T-cell (primary cell): ENCODE results near the gene ADGRG1. TPM values are rescaled to one million over a fixed set of nuclear protein-coding genes. Genes with fewer than 3 reads are reported as not detected.

ENCODE experiments used
- ATAC-seq, 4 experiments: fragments of 200-7000 bp in 3 of 4; fragments of 150-1000 bp in 1 of 4; cut with Tn5 transposase; replicated peaks in 1 of 4; 1 replicate in 3 of 4; 2 replicates in 1 of 4; pipeline ENCODE4 v1.10.0; 2021; ENCODE audit warnings: moderate library complexity in 3 of 4, mild to moderate bottlenecking in 2 of 4, moderate number of reproducible peaks in 1 of 4
- CTCF ChIA-PET, 2 donors: fragments of 300-600 bp; sonication (Branson Sonifier 250); formaldehyde crosslinking; loops; one replicate each; lab custom pipeline; 2022; ENCODE audit warnings: antibody characterized with exemption in 2 of 2; lab: Charles Lee
- POLR2A ChIA-PET, 2 donors: fragments of 300-600 bp; sonication (Branson Sonifier 250); formaldehyde crosslinking; loops; one replicate each; lab custom pipeline; 2022; ENCODE audit warnings: antibody characterized with exemption in 2 of 2; lab: Charles Lee
- DNase-seq, 35 experiments: peaks; one replicate each; pipeline versions ENCODE4 v3.0.0 to v3.0.0-alpha.2; 2013 to 2023
- H3K27ac ChIP-seq: one replicate; pipeline ENCODE4 v1.5.1; 2013; ENCODE audit warnings: low read length
- H3K27me3 ChIP-seq, 2 experiments: replicated peaks in 1 of 2; 1 replicate in 1 of 2; 2 replicates in 1 of 2; pipeline versions ENCODE4 v1.6.1 to v1.7.0; 2013; ENCODE audit warnings: low read length in 1 of 2, mixed read lengths in 1 of 2; ENCODE audit not compliant: control insufficient read depth in 2 of 2, insufficient read depth in 2 of 2; ENCODE audit errors: extremely low read depth in 1 of 2
- H3K36me3 ChIP-seq, 2 donors: 1 replicate in 1 of 2; 2 replicates in 1 of 2; pipeline versions ENCODE4 v1.6.1 to v1.7.0; 2013; ENCODE audit warnings: low read length in 1 of 2; ENCODE audit not compliant: control insufficient read depth in 2 of 2, insufficient read depth in 1 of 2; ENCODE audit errors: extremely low read depth in 1 of 2
- H3K4me1 ChIP-seq, 2 experiments: 1 replicate in 1 of 2; 2 replicates in 1 of 2; pipeline versions ENCODE4 v1.6.1 to v1.7.0; 2013; ENCODE audit warnings: low read length in 2 of 2, mixed read lengths in 1 of 2; ENCODE audit not compliant: insufficient read depth in 2 of 2, control insufficient read depth in 1 of 2; ENCODE audit errors: extremely low read depth in 1 of 2
- H3K4me3 ChIP-seq, 2 donors: 1 replicate in 1 of 2; 2 replicates in 1 of 2; pipeline versions ENCODE4 v1.5.1 to v1.7.0; 2013; ENCODE audit warnings: mild to moderate bottlenecking in 2 of 2, low read length in 1 of 2, moderate library complexity in 1 of 2; ENCODE audit not compliant: control insufficient read depth in 1 of 2; ENCODE audit errors: extremely low read depth in 1 of 2
- H3K9me3 ChIP-seq: 2 replicates; pipeline ENCODE4 v1.7.0; 2013
- H3K27ac Mint-ChIP-seq, 2 donors: one replicate each; pipeline ENCODE4 v1.8.0; 2020 to 2021; ENCODE audit warnings: mild to moderate bottlenecking in 2 of 2, mixed read lengths in 2 of 2
- H3K27me3 Mint-ChIP-seq, 2 donors: one replicate each; pipeline ENCODE4 v1.8.0; 2021 to 2022; ENCODE audit warnings: mixed read lengths in 2 of 2
- H3K36me3 Mint-ChIP-seq: one replicate; pipeline ENCODE4 v1.8.0; 2021; ENCODE audit warnings: mixed read lengths
- H3K4me1 Mint-ChIP-seq, 3 donors: one replicate each; pipeline ENCODE4 v1.8.0; 2020 to 2022; ENCODE audit warnings: mixed read lengths in 3 of 3, mild to moderate bottlenecking in 1 of 3
- H3K4me3 Mint-ChIP-seq, 3 donors: one replicate each; pipeline ENCODE4 v1.8.0; 2020 to 2022; ENCODE audit warnings: mild to moderate bottlenecking in 3 of 3, mixed read lengths in 3 of 3, moderate library complexity in 3 of 3
- H3K9me3 Mint-ChIP-seq, 3 donors: one replicate each; pipeline ENCODE4 v1.8.0; 2020 to 2022; ENCODE audit warnings: mixed read lengths in 3 of 3
- WGBS: methylation state at CpG from one replicate; pipeline ENCODE4 v1.1.5; 2013; ENCODE audit warnings: missing lambda C conversion rate; ENCODE audit not compliant: insufficient coverage; 5-methylcytosine and 5-hydroxymethylcytosine counted together
- total RNA-seq, 35 experiments: library from RNA in 6 of 35; stranded (reverse) in 6 of 35; fragments of 120-200 nt in 1 of 35; gene quantifications; one replicate each; pipeline versions ENCODE4 v1.2.1 to v1.2.4 and lab custom pipeline; 2013 to 2026

ADGRG1 gene
- total RNA-seq, 5 donors from 2014 or later (not counting 1 experiment from before 2014, with no cell fraction given), result 7.8 to 91.7 (median 11.7) TPM

DNA sequence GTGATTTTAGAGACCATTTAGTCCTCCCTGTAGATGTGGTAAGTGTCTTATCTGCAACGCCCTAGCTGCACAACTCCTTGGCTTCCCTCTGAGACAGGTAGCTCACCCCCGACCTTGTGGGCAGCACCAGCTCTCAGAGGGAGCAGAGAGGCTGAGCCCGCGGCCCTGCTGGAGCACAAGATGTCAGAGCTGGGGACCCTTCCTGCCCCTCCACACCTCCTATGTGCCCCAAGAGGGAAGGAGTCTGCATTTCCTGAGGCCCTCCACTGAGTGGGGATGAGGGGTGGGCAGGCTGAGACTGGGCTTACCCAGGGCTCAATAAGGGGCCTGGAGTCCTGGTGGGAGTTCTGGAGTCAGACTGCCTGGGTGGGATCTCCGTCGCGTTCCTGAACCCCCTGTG, 12.2 kb upstream of the ADGRG1 start:
- Mint-ChIP-seq H3K4me1 (peaks cover 0 to 12% (median 8%) of the 10 kb centered on the region in 3 donors), H3K36me3 (no peaks in the 10 kb centered on the region), H3K9me3 (no peaks in the 10 kb centered on the region), H3K27me3 (no peaks in the 10 kb centered on the region), H3K27ac (no peak overlapping the region), H3K4me3 (no peak overlapping the region)
- ChIA-PET CTCF (interaction anchor here in 1 of 2 donors (1.0 kb wide), 1 partner anchor 19 kb away, joined by 3 read pairs; no protein-coding TSS in a partner anchor), POLR2A (no interaction called here)
- H3K4me3 ChIP-seq, result no peak overlapping the region
- no peaks in the 10 kb centered on the region for H3K27me3 ChIP-seq
- no peak overlapping the region for H3K27ac ChIP-seq
- no peak for DNase-seq
- no peak for ATAC-seq
- WGBS, result 100% methylated on average over 3 of the region's 7 CpGs
- peaks cover 0 to 28% of the 10 kb centered on the region in 2 experiments for H3K4me1 ChIP-seq
- no peaks in the 10 kb centered on the region for H3K9me3 ChIP-seq
- no peaks in the 10 kb centered on the region for H3K36me3 ChIP-seq

DNA sequence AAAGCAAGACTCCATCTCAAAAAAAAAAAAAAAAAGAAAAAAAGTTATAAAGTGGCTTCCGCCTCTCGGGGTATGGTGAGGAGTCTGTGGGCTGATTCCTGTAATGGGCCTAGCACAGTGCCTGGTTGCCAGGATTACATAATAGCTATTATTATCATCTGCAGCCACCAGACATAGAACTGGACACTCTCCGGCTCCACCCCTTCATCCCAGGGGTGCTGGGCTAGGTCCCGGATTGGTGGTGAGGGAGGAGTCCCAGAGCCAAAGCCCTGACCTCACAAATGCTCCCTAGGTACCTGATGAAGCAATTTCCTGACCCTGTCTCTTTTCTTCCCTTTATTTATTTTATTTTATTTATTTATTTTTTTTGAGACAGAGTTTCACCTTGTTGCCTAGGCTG, 11.6 kb upstream of the ADGRG1 start:
- Mint-ChIP-seq H3K4me1 (peaks cover 0 to 10% (median 6%) of the 10 kb centered on the region in 3 donors), H3K4me3 (no peak overlapping the region), H3K27me3 (no peaks in the 10 kb centered on the region), H3K9me3 (no peaks in the 10 kb centered on the region), H3K27ac (no peak overlapping the region), H3K36me3 (no peaks in the 10 kb centered on the region)
- Histone ChIP-seq H3K4me3 (no peak overlapping the region), H3K36me3 (no peaks in the 10 kb centered on the region), H3K4me1 (peaks cover 0 to 28% of the 10 kb centered on the region in 2 experiments), H3K27me3 (no peaks in the 10 kb centered on the region), H3K27ac (no peak overlapping the region), H3K9me3 (no peaks in the 10 kb centered on the region)
- CTCF ChIA-PET, result interaction anchor here in 1 of 2 donors (1.0 kb wide), 1 partner anchor 20 kb away, joined by 3 read pairs; no protein-coding TSS in a partner anchor
- DNase-seq, result no peak
- ATAC-seq, result no peak
- POLR2A ChIA-PET, result no interaction called here
- WGBS, result no CpG with 5 or more reads among the region's 4 CpGs

DNA sequence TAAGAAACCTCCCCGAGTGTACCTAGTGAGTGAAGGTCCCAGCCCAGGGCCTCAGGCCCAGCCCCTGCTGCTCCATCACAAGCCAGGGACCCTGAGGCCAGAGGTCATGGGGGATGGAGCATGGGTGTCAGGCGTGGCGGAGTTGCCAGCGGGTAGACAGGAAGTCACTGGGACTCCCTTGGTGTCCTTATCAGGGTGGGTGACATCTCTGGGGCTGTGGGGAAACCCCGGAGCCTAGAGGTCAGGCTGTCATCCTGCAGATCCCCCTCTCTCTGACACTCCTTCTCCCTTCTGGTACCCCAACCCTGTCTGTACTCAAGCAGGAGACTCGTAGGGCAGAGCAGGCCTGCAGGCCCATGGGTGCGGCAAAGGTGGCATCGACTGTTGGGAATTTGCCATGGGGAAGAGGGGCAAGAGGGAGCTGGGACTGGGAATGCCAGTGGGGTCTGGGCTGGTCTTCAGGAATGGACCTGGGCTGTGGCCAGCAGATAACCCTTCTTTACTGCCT, 10.8 kb upstream of the ADGRG1 start:
- no peak overlapping the region for H3K4me3 ChIP-seq
- H3K36me3 ChIP-seq, result no peaks in the 10 kb centered on the region
- no peak overlapping the region for H3K27ac Mint-ChIP-seq
- ChIA-PET POLR2A (no interaction called here), CTCF (no interaction called here)
- no peaks in the 10 kb centered on the region for H3K27me3 ChIP-seq
- H3K36me3 Mint-ChIP-seq, result no peaks in the 10 kb centered on the region
- H3K27me3 Mint-ChIP-seq, result no peaks in the 10 kb centered on the region
- peaks cover 0 to 10% (median 6%) of the 10 kb centered on the region in 3 donors for H3K4me1 Mint-ChIP-seq
- H3K4me1 ChIP-seq, result peaks cover 0 to 28% of the 10 kb centered on the region in 2 experiments
- H3K4me3 Mint-ChIP-seq, result no peak overlapping the region
- ATAC-seq (no peak), DNase-seq (peak in 1 of 35 experiments; percentile 17)
- H3K9me3 ChIP-seq, result no peaks in the 10 kb centered on the region
- H3K9me3 Mint-ChIP-seq, result no peaks in the 10 kb centered on the region
- H3K27ac ChIP-seq, result no peak overlapping the region
- WGBS, result 88% methylated on average over 5 of the region's 8 CpGs

DNA sequence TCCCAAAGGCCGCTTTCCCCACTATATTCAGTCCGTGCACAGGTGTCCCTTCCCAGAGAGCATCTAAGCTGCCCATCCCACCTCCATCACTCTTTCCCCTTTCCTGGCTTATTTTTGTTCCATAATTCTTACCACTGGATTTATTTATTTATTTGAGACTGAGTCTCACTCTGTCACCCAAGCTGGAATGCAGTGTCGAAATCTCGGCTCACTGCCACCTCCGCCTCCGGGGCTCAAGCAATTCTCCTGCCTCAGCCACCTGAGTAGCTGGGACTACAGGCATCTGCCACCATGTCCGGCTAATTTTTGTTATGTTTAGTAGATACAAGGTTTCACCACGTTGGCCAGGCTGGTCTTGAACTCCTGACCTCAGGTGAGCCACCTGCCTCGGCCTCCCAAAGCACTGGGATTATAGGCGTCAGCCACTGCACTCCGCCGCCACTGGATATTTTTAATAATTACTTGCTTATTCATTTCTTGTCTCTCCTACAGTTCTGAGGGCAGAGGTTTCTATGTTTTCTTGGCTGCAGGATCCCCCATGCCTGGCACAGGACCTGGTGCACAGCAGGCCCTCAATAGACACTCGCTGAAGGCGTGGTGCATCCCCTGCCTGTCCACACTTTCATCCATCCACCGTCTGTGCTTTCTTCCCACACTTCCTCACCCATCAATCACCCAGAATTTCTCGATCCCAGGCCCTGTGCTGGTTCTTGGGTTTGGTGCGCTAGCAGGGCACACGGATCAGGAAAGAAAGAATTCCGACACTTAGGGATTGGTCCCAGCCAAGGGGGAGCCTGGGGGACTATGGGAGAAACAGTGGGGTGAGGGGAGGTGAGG, 9.9 kb upstream of the ADGRG1 start:
- Histone ChIP-seq H3K27ac (no peak overlapping the region), H3K27me3 (no peaks in the 10 kb centered on the region), H3K4me1 (peaks cover 0 to 28% of the 10 kb centered on the region in 2 experiments), H3K36me3 (no peaks in the 10 kb centered on the region), H3K9me3 (no peaks in the 10 kb centered on the region), H3K4me3 (no peak overlapping the region)
- peaks cover 0 to 10% (median 6%) of the 10 kb centered on the region in 3 donors for H3K4me1 Mint-ChIP-seq
- 94% methylated on average over 10 of the region's 19 CpGs for WGBS
- no peak overlapping the region for H3K4me3 Mint-ChIP-seq
- CTCF ChIA-PET, result no interaction called here
- H3K27me3 Mint-ChIP-seq, result no peaks in the 10 kb centered on the region
- no peak for ATAC-seq
- DNase-seq, result peak in 1 of 35 experiments; percentile 3
- POLR2A ChIA-PET, result no interaction called here
- H3K27ac Mint-ChIP-seq, result no peak overlapping the region
- H3K36me3 Mint-ChIP-seq, result no peaks in the 10 kb centered on the region
- no peaks in the 10 kb centered on the region for H3K9me3 Mint-ChIP-seq

DNA sequence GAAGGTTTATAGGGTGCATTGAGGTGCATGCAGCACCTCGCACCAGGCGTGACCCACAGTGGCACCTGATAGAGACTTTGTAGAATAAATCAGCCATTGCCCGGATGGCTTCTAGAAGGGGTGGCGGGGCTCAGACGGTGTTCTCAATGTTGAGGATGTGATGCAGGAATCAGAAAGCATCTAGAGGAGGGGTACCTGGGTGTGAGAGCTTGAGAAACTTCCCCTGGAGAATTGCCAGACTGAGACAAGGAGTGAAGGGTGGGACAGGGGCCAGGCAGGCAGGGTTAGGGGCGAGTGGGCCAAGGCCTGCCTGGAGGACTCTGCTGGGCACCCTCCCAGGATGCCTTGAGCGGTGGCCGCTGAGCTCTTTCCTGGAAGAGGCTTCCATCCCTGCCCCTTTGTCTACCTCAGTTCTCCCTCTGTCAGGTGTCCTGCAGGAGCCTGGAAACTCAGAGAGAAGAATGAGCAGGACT, 9.3 kb upstream of the ADGRG1 start:
- DNase-seq, result no peak
- H3K27me3 Mint-ChIP-seq, result no peaks in the 10 kb centered on the region
- peaks cover 0 to 26% of the 10 kb centered on the region in 2 experiments for H3K4me1 ChIP-seq
- no peak for ATAC-seq
- no peaks in the 10 kb centered on the region for H3K36me3 ChIP-seq
- ChIA-PET POLR2A (no interaction called here), CTCF (no interaction called here)
- H3K36me3 Mint-ChIP-seq, result no peaks in the 10 kb centered on the region
- peaks cover 0 to 8% (median 5%) of the 10 kb centered on the region in 3 donors for H3K4me1 Mint-ChIP-seq
- no peak overlapping the region for H3K4me3 ChIP-seq
- no peaks in the 10 kb centered on the region for H3K9me3 ChIP-seq
- no peak overlapping the region for H3K27ac ChIP-seq
- H3K27me3 ChIP-seq, result no peaks in the 10 kb centered on the region
- H3K4me3 Mint-ChIP-seq, result no peak overlapping the region
- no peak overlapping the region for H3K27ac Mint-ChIP-seq
- no peaks in the 10 kb centered on the region for H3K9me3 Mint-ChIP-seq
- 96% methylated on average over 7 of the region's 8 CpGs for WGBS

DNA sequence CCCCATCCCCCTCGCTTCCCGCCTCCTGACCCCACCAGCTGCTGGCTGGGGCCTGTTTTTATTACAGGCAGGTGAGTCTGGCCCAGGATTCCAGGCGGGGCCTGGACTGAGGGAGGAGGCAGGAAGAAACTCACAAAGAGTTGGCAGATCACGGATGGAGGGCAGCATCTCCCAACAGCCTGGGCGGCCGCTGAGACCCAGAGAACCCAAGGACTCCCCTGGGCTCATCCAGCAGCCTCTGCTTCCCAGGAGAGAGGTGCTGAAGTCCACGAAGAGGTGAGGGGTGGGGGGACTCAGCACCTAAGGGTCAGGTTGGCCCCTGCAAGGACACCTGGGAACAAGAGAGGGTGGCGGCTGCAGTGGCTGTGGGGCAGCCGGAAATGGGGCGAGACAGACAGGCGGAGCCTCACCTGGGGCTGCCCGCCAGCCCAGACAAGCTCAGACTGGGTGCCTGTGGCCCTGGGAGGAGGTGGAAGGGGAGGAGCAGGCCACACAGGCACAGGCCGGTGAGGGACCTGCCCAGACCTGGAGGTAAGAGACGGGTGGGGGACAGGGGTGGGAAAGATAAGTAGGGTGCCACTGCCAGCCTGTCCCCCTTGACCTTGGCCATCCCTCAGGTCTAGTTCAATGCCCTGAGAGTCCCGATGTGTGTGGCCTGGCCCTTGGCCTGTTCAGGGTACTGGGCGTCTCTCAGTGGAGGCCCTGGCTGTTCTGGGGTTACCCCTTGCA, 8.7 kb upstream of the ADGRG1 start:
- no peaks in the 10 kb centered on the region for H3K27me3 Mint-ChIP-seq
- CTCF ChIA-PET, result no interaction called here
- 88% methylated on average over 16 of the region's 16 CpGs for WGBS
- H3K36me3 ChIP-seq, result no peaks in the 10 kb centered on the region
- ATAC-seq (no peak), DNase-seq (no peak)
- H3K27ac Mint-ChIP-seq, result no peak overlapping the region
- H3K9me3 Mint-ChIP-seq, result no peaks in the 10 kb centered on the region
- no peaks in the 10 kb centered on the region for H3K36me3 Mint-ChIP-seq
- POLR2A ChIA-PET, result no interaction called here
- no peak overlapping the region for H3K4me3 Mint-ChIP-seq
- H3K4me3 ChIP-seq, result no peak overlapping the region
- H3K27ac ChIP-seq, result no peak overlapping the region
- no peaks in the 10 kb centered on the region for H3K9me3 ChIP-seq
- H3K4me1 Mint-ChIP-seq, result peaks cover under 1 to 4% (median under 1%) of the 10 kb centered on the region in 3 donors
- H3K4me1 ChIP-seq, result peaks cover 0 to 20% of the 10 kb centered on the region in 2 experiments
- no peaks in the 10 kb centered on the region for H3K27me3 ChIP-seq
